GM12873 (cell line): ENCODE data around the gene KRTAP19-6.

Experiments used
- TF ChIP-seq, protein P1 (sequence below): IDR thresholded peaks from 2 replicates; pipeline ENCODE4 v1.5.1; 2012; ENCODE audit warnings: low read depth, mild to moderate bottlenecking, moderate library complexity, low read length, control low read depth; ENCODE audit not compliant: insufficient read depth; ENCODE audit errors: missing control alignments

Gene KRTAP19-6, protein sequence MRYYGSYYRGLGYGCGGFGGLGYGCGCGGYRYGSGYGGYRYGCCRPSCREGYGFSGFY

DNA sequence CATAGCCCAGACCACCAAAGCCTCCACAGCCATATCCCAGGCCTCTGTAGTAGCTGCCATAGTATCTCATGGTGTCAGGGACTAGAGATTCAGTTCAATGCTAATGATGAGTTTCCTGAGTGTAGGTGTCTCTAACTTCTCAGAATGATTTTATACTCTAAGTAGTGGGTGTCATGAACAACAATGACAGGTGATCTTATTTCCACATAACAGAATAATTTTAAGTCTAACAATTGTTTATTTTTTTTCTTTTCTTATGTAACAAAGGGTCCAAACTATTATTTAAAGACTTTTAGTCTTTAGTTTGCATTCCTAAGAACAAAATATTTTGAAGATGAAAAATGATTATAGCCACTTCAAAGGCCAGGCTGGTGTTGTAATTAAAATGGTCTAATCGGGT is at the start of gene KRTAP19-6:
KRTAP19-6 (minus strand) TSS at position 101 of the 400 bp plus-strand sequence; CDS start at position 70, 31 bp downstream.
- TF ChIP-seq, protein P1, sequence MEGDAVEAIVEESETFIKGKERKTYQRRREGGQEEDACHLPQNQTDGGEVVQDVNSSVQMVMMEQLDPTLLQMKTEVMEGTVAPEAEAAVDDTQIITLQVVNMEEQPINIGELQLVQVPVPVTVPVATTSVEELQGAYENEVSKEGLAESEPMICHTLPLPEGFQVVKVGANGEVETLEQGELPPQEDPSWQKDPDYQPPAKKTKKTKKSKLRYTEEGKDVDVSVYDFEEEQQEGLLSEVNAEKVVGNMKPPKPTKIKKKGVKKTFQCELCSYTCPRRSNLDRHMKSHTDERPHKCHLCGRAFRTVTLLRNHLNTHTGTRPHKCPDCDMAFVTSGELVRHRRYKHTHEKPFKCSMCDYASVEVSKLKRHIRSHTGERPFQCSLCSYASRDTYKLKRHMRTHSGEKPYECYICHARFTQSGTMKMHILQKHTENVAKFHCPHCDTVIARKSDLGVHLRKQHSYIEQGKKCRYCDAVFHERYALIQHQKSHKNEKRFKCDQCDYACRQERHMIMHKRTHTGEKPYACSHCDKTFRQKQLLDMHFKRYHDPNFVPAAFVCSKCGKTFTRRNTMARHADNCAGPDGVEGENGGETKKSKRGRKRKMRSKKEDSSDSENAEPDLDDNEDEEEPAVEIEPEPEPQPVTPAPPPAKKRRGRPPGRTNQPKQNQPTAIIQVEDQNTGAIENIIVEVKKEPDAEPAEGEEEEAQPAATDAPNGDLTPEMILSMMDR: no peak

DNA sequence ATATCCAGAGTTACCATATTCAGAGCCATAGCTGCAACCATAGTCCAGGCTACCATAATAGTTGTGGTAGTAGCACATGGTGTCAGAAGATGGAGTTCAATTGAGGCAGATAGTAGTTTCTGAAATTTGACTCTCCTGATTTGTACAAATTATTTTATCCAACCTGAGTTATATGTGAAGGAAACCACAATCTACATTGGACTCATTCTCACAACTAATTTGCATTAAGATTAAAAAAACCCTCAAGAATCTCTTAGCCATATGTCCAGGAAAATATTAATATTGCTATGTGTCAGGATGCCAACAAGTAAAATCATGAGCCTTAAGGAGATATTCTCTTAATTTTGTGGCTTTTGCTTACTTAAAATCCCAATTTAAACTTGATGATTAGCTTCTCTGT is 48.6 kb upstream of the KRTAP19-6 start, which contains the start of gene KRTAP22-2:
KRTAP22-2 (minus strand) TSS at position 101 of the 400 bp plus-strand sequence.
- TF ChIP-seq, protein P1: no peak

DNA sequence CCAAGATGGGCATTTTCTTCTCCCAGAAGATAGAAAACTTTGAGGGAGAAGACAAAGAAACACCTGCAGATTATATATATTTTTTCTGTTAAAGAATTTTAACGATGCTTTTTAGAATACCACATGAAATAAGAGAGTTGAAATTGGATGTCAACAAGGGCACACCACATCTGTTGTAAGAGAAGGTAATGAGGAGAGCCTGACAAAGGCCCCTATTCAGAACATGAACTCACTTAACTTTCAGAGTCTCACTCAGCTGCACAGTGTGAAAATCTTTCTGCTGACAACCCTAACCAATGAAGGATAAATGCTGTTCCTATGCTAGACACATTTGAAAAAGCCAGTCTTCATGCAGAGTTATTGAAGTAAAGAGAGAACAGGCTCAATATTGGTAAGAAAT is 41.2 kb upstream of the KRTAP19-6 start:
- TF ChIP-seq, protein P1: no peak

DNA sequence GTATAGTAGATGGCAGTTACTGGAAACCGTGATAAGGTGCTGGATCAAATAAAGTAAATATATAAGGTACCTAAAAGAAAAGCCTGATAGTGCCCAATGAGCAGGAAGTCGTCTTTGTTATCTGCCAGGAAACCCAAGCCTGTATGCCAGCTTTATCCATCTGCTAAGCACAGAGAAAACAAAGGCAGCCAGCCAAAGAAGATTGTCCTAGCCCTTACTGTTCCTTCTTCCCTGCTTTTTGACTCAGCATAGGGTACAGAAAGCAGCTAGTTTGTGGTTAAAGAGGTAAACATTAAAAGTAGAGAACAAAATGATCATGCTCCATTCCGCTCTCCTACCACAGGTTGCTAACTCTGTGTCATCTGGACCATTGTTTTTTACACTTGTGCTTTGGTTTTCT is 38.5 kb upstream of the KRTAP19-6 start:
- TF ChIP-seq, protein P1: no peak

DNA sequence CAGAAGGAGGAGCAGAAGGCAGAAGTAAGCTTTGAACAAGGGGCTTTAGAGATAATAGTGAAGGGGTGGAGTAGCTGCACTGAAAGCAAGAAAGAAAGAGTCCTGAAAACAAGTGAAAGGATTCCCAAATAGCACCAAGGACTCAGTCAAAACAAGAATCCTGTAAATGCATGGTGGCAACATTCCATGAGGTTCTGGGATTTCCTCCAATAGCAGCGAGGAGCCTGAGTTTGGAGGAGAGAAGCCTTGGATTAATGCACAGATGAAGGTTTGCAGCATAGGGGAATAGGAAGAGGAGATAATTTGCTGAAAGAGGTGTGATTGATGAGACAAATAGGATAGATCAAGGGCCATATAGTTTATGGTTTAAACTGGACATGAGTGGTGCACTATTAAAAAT is 37.7 kb upstream of the KRTAP19-6 start:
- TF ChIP-seq, protein P1: no peak

DNA sequence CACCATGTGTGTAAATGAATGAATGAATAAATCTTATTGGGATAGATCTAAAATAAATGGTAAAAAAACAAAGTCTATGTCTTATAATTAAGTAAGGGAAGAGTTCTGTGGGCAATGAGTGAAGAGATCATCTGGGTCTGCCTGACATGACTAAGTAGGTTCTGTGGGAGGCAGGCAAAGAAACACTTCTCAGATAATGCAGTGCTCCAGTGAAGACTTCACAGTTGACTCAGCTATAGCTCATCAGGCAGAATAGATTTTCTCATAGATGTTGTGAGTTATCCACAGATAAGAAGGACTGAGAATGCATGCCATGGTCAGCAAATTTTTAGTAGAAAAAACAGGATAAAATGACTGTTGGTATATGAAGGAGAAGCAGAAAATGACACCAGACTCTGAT is 36.1 kb upstream of the KRTAP19-6 start:
- TF ChIP-seq, protein P1: no peak

DNA sequence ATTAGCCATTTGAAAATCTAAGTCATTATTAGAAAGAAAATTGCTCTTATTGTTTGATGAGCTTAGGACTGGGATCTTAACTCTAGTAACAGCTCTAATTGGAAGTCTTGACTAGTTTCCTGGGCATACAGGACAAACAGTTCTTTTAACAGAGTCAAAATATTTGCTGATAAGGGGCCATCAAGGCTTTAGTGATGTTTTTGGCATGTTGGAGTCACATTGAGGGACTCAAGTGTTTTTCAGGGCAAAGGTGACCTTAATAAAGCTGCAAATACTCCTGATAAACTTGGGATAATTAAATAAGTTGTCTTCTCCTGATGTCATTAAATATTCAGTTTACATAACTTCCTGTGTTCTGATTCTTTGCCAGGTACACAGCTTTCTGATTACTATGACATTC is 26.0 kb upstream of the KRTAP19-6 start:
- TF ChIP-seq, protein P1: no peak

DNA sequence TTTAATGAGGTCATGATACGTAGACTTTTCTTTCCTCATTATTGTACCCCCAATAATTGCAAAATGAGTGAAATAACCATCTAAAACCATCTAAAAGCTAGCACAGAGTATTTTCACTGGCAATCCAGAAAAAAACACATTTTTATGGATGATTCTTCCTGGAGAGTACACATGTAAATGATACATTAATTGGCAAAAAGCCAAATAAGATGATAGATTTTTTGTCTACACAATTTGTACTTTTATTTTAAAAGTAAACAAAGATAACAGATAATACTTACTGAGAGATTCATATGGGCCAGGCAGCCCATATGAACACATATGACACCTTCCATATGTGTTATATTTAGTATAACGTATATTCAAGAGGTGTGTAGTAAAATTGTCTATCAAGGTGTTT is 22.0 kb upstream of the KRTAP19-6 start:
- TF ChIP-seq, protein P1: no peak
